SU-DHL-6 (cell line): ENCODE measurements around the gene TLCD2.

Experiments
- EZH2phosphoT487 ChIP-seq: fragments of 200-600 bp; sonication (generic), shearing (Covaris generic); conservative IDR thresholded peaks from 2 replicates; pipeline ENCODE4 v1.6.1; 2018; ENCODE audit warnings: mild to moderate bottlenecking, antibody characterized with exemption, low read length, moderate library complexity, mixed read lengths
- TF ChIP-seq, protein P1 (sequence below): fragments of 200-600 bp; sonication (generic); IDR thresholded peaks from one replicate; pipeline ENCODE4 v1.5.1; 2017; ENCODE audit warnings: antibody characterized with exemption, mild to moderate bottlenecking, low read length, moderate library complexity; ENCODE audit not compliant: insufficient read depth, poor library complexity, severe bottlenecking

DNA sequence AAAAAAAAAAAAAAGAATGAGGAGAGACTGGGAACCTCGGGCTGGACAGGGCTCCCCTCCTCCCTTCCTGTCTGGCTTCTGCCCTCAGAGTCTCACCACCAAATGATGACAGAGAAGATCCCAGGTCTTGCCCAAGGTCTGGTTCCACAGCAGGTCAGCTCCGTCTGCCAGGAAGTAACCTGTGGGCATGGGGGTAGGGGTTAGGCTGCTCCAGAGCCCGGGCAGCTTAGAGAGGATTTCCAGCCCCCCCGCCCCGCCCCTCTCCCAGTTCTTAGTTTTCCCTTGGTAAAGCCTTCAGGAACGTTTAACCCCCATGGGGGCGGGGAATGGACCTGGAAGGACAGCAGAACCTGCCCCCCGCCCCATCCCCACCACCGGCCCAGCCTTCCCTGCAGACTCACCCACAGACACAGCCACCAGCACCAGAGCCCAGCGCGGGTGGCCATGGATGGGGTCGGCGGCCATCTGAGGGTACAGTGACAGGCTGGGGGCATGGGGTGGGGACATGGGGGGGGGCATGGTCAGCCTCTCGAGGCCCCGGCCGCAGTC lies 700 bp downstream of the TLCD2 start:
- TF ChIP-seq, protein P1, sequence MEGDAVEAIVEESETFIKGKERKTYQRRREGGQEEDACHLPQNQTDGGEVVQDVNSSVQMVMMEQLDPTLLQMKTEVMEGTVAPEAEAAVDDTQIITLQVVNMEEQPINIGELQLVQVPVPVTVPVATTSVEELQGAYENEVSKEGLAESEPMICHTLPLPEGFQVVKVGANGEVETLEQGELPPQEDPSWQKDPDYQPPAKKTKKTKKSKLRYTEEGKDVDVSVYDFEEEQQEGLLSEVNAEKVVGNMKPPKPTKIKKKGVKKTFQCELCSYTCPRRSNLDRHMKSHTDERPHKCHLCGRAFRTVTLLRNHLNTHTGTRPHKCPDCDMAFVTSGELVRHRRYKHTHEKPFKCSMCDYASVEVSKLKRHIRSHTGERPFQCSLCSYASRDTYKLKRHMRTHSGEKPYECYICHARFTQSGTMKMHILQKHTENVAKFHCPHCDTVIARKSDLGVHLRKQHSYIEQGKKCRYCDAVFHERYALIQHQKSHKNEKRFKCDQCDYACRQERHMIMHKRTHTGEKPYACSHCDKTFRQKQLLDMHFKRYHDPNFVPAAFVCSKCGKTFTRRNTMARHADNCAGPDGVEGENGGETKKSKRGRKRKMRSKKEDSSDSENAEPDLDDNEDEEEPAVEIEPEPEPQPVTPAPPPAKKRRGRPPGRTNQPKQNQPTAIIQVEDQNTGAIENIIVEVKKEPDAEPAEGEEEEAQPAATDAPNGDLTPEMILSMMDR = no peak
- no peak for TF ChIP-seq EZH2phosphoT487
